ENCODE data around the gene MREG.
"Not testable (repeated sequence)": the region's sequence is repeated elsewhere in the genome, so short reads cannot be mapped to it uniquely, and the experiment has no call there.

Gene MREG

DNA sequence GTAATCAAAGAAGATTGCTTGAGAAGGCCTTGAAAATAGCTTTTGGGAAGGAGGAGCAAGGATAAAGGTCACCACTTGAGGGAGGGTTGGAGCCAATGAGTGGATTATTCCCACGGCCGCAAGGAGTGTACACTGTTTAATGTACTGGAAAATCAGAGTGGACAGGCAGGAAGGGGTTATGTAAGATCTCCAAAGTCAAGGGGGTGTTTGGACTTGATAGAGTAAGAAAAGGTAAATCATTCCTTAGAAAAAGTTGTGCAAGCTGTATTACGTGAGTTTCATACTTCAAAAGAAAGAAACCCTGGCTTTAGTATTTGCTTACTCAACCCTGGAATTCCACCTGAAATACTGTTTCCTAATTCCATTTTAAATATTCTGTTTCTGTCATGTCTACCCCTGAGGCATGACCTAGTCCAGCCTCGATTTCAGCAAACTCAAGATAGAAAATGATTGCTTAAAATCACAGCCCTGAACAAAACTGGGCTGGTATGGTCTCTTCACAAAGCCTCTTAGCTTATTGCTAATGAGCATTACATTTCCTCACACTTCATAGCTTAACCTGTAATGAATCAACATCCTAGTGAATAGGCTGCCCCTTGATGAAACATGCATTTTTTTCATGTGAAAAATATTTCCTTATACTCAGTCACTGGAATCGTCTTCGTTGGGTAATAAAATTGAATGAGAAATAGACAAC is 1.1 kb downstream of the MREG start:
- H3K4me3 ChIP-seq (ENCODE audit: insufficient read length, low read depth) = peak overlapping the region; percentile 77
- H3K9ac ChIP-seq (ENCODE audit: insufficient read length, low read depth) = peak overlapping the region; percentile 88
- no peaks in the 10 kb centered on the region for H3K9me3 ChIP-seq (ENCODE audit: insufficient read depth, low read length)
- TF ChIP-seq ZNF274 (IDR thresholded peaks at IDR 0.05; ENCODE audit: low read depth, low read length) (no peak), YY1 (IDR thresholded peaks at IDR 0.05; ENCODE audit: insufficient read depth, insufficient read length) (no peak), SUZ12 (IDR thresholded peaks at IDR 0.05; ENCODE audit: extremely low read depth, insufficient read depth, insufficient read length) (no peak)
- H3K4me1 ChIP-seq (ENCODE audit: insufficient read depth, insufficient read length) = no peaks in the 10 kb centered on the region
- no peaks in the 10 kb centered on the region for H3K36me3 ChIP-seq (ENCODE audit: insufficient read depth, insufficient read length, low read length)
- no peaks in the 10 kb centered on the region for H3K27me3 ChIP-seq (ENCODE audit: insufficient read depth, insufficient read length)
- DNase-seq (ENCODE audit: low read depth, low spot score) = no peak

GRCh38 chr2:216009215-216009614 is 4.1 kb downstream of the MREG start:
- H3K9ac ChIP-seq (ENCODE audit: insufficient read length, low read depth); H3K4me3 ChIP-seq (ENCODE audit: insufficient read length, low read depth); H3K36me3 ChIP-seq (ENCODE audit: insufficient read depth, insufficient read length, low read length); H3K9me3 ChIP-seq (ENCODE audit: insufficient read depth, low read length); H3K27me3 ChIP-seq (ENCODE audit: insufficient read depth, insufficient read length); H3K4me1 ChIP-seq (ENCODE audit: insufficient read depth, insufficient read length); DNase-seq (ENCODE audit: low read depth, low spot score): not testable (repeated sequence)

GRCh38 chr2:216008387-216008786 is 5.0 kb downstream of the MREG start:
- no peak overlapping the region for H3K9ac ChIP-seq (ENCODE audit: insufficient read length, low read depth)
- H3K27me3 ChIP-seq (ENCODE audit: insufficient read depth, insufficient read length) = no peaks in the 10 kb centered on the region
- no peak for TF ChIP-seq ZNF274 (IDR thresholded peaks at IDR 0.05; ENCODE audit: low read depth, low read length)
- TF ChIP-seq YY1 (IDR thresholded peaks at IDR 0.05; ENCODE audit: insufficient read depth, insufficient read length) = no peak
- no peak for TF ChIP-seq SUZ12 (IDR thresholded peaks at IDR 0.05; ENCODE audit: extremely low read depth, insufficient read depth, insufficient read length)
- H3K36me3 ChIP-seq (ENCODE audit: insufficient read depth, insufficient read length, low read length) = no peaks in the 10 kb centered on the region
- no peak overlapping the region for H3K4me3 ChIP-seq (ENCODE audit: insufficient read length, low read depth)
- H3K9me3 ChIP-seq (ENCODE audit: insufficient read depth, low read length) = no peaks in the 10 kb centered on the region
- H3K4me1 ChIP-seq (ENCODE audit: insufficient read depth, insufficient read length) = peaks cover under 1% of the 10 kb centered on the region
- DNase-seq (ENCODE audit: low read depth, low spot score) = no peak

- Histone ChIP-seq H3K9ac (ENCODE audit: insufficient read length, low read depth) (no peak overlapping the region), H3K4me3 (ENCODE audit: insufficient read length, low read depth) (no peak overlapping the region), H3K4me1 (ENCODE audit: insufficient read depth, insufficient read length) (peaks cover 8% of the 10 kb centered on the region), H3K27me3 (ENCODE audit: insufficient read depth, insufficient read length) (no peaks in the 10 kb centered on the region), H3K9me3 (ENCODE audit: insufficient read depth, low read length) (no peaks in the 10 kb centered on the region), H3K36me3 (ENCODE audit: insufficient read depth, insufficient read length, low read length) (no peaks in the 10 kb centered on the region)
- no peak for TF ChIP-seq SUZ12 (IDR thresholded peaks at IDR 0.05; ENCODE audit: extremely low read depth, insufficient read depth, insufficient read length)
- DNase-seq (ENCODE audit: low read depth, low spot score) = no peak
Measured at GRCh38 chr2:216006164-216006663, 7.1 kb downstream of the MREG start.

DNA sequence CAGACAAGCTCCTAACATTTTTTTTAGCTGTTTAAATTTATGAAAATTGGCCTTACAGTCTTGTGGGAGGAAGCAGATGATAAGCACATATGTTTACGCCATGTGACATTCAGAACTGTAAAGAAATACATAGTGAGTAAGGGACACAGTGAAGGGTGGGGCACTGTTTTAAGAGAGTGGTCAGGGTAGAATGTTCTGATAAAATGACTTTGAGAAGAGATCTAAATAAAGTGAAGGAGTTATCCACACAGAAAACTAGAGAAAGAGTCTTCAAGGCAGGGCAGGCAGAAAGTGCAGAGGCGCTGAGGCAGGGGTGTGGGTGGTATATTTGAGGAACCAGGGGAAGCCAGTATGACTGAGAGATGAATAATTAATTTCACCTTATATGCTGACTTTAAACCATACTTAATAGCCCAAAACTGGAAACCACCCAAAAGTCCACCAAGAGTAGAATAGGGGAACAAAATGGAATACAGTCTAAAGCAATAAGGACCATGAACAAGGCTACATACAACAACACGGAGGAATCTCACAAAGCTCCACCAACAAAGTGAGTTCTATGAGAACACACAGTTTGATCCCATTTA is 8.6 kb downstream of the MREG start:
- Histone ChIP-seq H3K4me3 (ENCODE audit: insufficient read length, low read depth) (no peak overlapping the region), H3K36me3 (ENCODE audit: insufficient read depth, insufficient read length, low read length) (peaks cover 6% of the 10 kb centered on the region), H3K9ac (ENCODE audit: insufficient read length, low read depth) (no peak overlapping the region), H3K4me1 (ENCODE audit: insufficient read depth, insufficient read length) (peaks cover 8% of the 10 kb centered on the region), H3K27me3 (ENCODE audit: insufficient read depth, insufficient read length) (no peaks in the 10 kb centered on the region), H3K9me3 (ENCODE audit: insufficient read depth, low read length) (no peaks in the 10 kb centered on the region)
- TF ChIP-seq ZNF274 (IDR thresholded peaks at IDR 0.05; ENCODE audit: low read depth, low read length) = no peak
- no peak for TF ChIP-seq YY1 (IDR thresholded peaks at IDR 0.05; ENCODE audit: insufficient read depth, insufficient read length)
- TF ChIP-seq SUZ12 (IDR thresholded peaks at IDR 0.05; ENCODE audit: extremely low read depth, insufficient read depth, insufficient read length) = no peak
- no peak for DNase-seq (ENCODE audit: low read depth, low spot score)

GRCh38 chr2:216003876-216004696 is 9.3 kb downstream of the MREG start:
- Histone ChIP-seq H3K9ac (ENCODE audit: insufficient read length, low read depth) (no peak overlapping the region), H3K4me1 (ENCODE audit: insufficient read depth, insufficient read length) (peaks cover 8% of the 10 kb centered on the region), H3K36me3 (ENCODE audit: insufficient read depth, insufficient read length, low read length) (peaks cover 6% of the 10 kb centered on the region), H3K4me3 (ENCODE audit: insufficient read length, low read depth) (no peak overlapping the region), H3K27me3 (ENCODE audit: insufficient read depth, insufficient read length) (no peaks in the 10 kb centered on the region), H3K9me3 (ENCODE audit: insufficient read depth, low read length) (no peaks in the 10 kb centered on the region)
- DNase-seq (ENCODE audit: low read depth, low spot score) = no peak
- TF ChIP-seq YY1 (IDR thresholded peaks at IDR 0.05; ENCODE audit: insufficient read depth, insufficient read length) (no peak), SUZ12 (IDR thresholded peaks at IDR 0.05; ENCODE audit: extremely low read depth, insufficient read depth, insufficient read length) (no peak), ZNF274 (IDR thresholded peaks at IDR 0.05; ENCODE audit: low read depth, low read length) (no peak)

- Histone ChIP-seq H3K4me3 (ENCODE audit: insufficient read length, low read depth) (no peak overlapping the region), H3K9me3 (ENCODE audit: insufficient read depth, low read length) (no peaks in the 10 kb centered on the region), H3K27me3 (ENCODE audit: insufficient read depth, insufficient read length) (no peaks in the 10 kb centered on the region), H3K9ac (ENCODE audit: insufficient read length, low read depth) (no peak overlapping the region), H3K4me1 (ENCODE audit: insufficient read depth, insufficient read length) (peaks cover 8% of the 10 kb centered on the region), H3K36me3 (ENCODE audit: insufficient read depth, insufficient read length, low read length) (peaks cover 8% of the 10 kb centered on the region)
- TF ChIP-seq SUZ12 (IDR thresholded peaks at IDR 0.05; ENCODE audit: extremely low read depth, insufficient read depth, insufficient read length) (no peak), ZNF274 (IDR thresholded peaks at IDR 0.05; ENCODE audit: low read depth, low read length) (no peak), YY1 (IDR thresholded peaks at IDR 0.05; ENCODE audit: insufficient read depth, insufficient read length) (no peak)
- no peak for DNase-seq (ENCODE audit: low read depth, low spot score)
Measured at GRCh38 chr2:216002693-216003092, 10.7 kb downstream of the MREG start.

Measured in NT2/D1 (cell line).